Fibroblast of mammary gland (primary cell): ENCODE results near the gene RFX2.

Source experiments
- DNase-seq: peaks from one replicate; pipeline ENCODE4 v3.0.0-alpha.2; 2010; ENCODE audit warnings: low read depth
- H3K4me3 ChIP-seq: 2 replicates; pipeline ENCODE4 v1.5.1; 2011; ENCODE audit warnings: low read depth, mild to moderate bottlenecking, low read length, moderate library complexity; ENCODE audit not compliant: control insufficient read depth
- TF ChIP-seq, protein P1 (sequence below): conservative IDR thresholded peaks from 2 replicates; pipeline ENCODE4 v1.5.1; 2011; ENCODE audit warnings: low read depth, low read length, inconsistent platforms; ENCODE audit not compliant: control insufficient read depth, insufficient read depth

The RFX2 gene

DNA sequence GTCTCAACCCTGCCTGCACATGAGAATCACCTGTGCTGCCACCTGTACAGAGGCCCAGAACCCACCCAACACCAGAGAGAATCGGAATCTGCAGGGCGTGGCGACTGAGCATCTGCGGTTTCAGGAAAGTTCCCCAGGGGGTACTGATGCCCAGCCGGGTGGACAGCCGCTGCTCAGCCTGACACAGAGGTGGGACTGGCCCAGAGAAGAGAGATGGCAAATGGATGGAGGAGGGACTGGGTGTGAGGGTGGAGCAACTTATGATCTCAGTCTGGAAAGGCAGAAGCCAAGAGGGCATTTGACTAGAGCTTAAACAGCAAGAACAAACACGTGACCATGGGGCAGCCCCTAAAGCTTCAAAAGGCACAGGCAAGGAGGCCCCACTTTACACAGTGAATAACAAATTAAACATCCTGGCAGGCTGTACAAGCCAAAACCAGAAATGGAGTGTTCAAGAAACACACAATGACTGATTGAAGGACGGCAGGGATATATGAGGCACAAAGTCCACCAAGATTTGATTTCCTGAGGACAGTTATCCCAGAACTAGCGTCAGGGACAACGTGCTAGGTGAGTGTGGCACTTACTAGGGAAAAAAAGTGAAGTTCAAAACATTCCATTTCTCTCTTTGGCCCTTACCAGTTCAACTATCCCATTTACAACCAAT is 135.4 kb downstream of the RFX2 start:
- TF ChIP-seq, protein P1, sequence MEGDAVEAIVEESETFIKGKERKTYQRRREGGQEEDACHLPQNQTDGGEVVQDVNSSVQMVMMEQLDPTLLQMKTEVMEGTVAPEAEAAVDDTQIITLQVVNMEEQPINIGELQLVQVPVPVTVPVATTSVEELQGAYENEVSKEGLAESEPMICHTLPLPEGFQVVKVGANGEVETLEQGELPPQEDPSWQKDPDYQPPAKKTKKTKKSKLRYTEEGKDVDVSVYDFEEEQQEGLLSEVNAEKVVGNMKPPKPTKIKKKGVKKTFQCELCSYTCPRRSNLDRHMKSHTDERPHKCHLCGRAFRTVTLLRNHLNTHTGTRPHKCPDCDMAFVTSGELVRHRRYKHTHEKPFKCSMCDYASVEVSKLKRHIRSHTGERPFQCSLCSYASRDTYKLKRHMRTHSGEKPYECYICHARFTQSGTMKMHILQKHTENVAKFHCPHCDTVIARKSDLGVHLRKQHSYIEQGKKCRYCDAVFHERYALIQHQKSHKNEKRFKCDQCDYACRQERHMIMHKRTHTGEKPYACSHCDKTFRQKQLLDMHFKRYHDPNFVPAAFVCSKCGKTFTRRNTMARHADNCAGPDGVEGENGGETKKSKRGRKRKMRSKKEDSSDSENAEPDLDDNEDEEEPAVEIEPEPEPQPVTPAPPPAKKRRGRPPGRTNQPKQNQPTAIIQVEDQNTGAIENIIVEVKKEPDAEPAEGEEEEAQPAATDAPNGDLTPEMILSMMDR, result no peak
- no peak overlapping the region for H3K4me3 ChIP-seq
- DNase-seq, result peak; percentile 41

DNA sequence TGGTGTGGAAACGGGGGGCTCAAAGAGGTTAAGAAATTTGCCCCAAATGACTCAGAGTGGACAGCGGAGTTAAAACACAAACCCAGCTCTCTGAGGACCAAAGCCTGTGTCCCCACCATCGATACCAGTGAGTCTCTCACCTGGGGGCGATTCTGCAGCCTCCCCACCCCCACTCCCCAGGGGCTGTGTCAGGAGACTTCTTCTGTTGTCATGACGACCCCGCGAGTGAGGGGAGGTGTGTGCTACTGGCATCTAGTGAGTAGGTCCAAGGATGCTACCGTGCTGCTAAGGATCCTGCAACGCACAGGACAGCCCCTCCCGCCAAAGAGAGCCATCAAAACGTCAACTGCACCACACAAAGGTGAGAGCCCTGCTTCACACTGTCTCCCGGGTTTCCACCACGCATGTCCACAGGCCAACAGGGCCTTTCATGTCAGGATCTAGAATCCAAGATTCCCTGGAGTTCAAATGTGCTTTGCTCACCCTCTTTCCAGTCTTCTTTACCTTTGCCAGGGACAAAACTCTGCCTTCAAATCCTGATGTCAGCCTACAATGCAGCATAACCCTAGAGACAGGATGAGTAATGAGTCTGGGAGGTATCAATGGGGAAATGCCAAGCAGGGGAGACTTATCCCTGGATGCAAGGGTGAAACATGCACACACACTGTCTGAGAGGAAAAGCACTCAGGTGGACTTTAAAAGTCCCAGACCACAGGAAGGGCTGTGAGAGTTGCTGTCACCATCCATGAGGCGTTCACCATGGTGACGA is 136.2 kb downstream of the RFX2 start:
- H3K4me3 ChIP-seq, result no peak overlapping the region
- TF ChIP-seq, protein P1, result no peak
- no peak for DNase-seq

DNA sequence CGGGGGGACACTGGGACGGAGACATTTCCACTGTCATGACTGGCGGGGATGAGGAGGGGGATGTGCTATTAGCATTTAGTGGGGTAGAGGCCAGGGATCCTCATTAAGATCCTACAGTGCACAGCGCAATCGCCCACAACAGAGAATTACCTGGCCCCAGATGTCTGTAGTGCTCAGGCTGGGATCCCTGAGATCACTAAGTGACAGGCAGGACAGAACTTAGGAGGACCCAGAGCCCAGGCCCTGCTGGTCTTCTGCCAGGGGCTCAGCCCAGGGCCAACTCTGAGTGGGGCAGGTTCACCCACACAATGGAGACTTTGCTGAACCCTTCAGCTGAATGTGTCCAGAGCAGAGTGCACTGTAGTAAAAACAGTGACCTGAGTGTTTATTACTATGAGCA is 136.9 kb downstream of the RFX2 start:
- no peak overlapping the region for H3K4me3 ChIP-seq
- no peak for DNase-seq
- TF ChIP-seq, protein P1, result no peak

DNA sequence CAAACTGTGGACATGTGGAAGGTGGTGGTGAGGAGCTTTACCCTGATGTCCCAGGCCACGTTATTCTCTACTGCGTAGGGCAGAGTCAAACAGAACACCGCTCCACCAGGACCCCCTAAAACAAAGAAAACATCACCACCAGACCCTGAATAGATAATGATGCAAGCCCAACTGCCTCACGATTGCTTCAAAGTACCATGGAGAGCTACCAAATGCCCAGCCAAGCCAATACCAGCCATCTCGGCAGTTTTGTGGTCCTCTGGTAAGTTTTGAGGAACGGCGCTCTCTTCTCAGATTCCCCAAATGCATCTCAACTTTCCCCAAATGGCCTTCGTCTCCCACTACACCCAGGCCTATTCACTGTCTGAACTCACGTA is 138.0 kb downstream of the RFX2 start:
- TF ChIP-seq, protein P1, result no peak
- DNase-seq, result no peak
- no peak overlapping the region for H3K4me3 ChIP-seq

DNA sequence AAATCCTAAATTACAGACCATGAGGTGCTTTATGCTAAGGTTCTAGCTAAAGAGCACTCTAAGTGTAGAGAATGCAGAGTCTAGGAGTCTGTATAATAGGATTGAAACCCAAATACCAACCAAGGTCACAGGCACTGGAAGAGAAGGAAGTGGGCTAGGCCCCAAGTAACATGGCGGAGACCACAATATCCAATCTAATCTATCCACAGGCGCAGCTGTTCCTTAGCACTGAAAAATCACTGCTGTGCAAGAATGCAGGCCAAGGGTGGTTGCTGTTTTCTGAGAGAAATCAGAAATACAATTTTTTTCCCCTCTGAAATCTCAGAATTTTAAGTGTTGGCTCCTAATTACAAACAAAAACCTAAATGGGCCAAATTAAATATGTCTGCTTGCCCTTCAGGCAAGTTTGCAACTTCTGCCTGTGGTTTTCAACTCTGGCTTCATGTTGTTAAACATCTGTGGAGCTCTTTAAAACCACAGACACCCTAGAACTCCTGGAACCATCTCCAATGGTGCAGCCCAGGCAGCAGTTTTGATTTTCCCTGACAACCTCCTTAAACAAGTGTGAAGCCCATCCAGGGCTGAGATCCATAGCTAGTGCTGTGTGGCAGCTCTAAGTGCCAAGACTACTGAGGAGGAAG is 138.5 kb downstream of the RFX2 start:
- DNase-seq, result no peak
- TF ChIP-seq, protein P1, result no peak
- no peak overlapping the region for H3K4me3 ChIP-seq

DNA sequence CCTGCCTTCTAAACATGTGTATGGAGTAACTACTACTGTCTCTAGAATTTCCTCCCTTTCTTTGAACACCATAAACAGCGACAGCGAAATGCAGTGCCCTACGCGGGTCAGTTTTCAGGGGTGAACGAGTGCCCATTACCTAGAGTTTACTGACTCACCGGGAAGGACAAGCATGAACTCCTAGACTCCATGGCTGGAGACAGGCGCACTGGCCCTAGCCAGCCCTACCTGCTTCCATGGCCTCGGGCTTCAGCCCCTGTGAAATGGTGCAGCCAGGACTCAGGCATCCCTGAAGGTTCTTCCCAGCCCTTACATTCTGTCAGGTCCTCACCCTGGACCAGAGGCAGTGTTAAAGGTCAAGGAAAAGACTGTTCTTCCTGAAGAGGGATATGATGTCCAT is 140.8 kb downstream of the RFX2 start:
- TF ChIP-seq, protein P1, result no peak
- DNase-seq, result no peak
- H3K4me3 ChIP-seq, result no peak overlapping the region
